Muscle layer of duodenum (tissue), 2 donors: ENCODE results near the gene NDUFC2.
"Not testable (repeated sequence)": the region's sequence is repeated elsewhere in the genome, so short reads cannot be mapped to it uniquely, and the experiment has no call there.

Experiments
- H3K27ac ChIP-seq: one replicate; pipeline ENCODE4 v1.7.0; 2013; ENCODE audit warnings: mild to moderate bottlenecking, low read length
- H3K27me3 ChIP-seq: one replicate; pipeline ENCODE4 v1.7.0; 2013; ENCODE audit warnings: low read depth, mild to moderate bottlenecking, control low read depth, low read length
- H3K36me3 ChIP-seq, 2 donors: one replicate each; pipeline ENCODE4 v1.7.0; 2013; ENCODE audit warnings: low read length in 2 of 2, control low read depth in 1 of 2, mild to moderate bottlenecking in 1 of 2; ENCODE audit not compliant: insufficient read depth in 2 of 2, control insufficient read depth in 1 of 2
- H3K4me1 ChIP-seq, 2 donors: one replicate each; pipeline ENCODE4 v1.7.0; 2013; ENCODE audit warnings: low read length in 2 of 2, mild to moderate bottlenecking in 2 of 2, control low read depth in 1 of 2, moderate library complexity in 1 of 2; ENCODE audit not compliant: insufficient read depth in 2 of 2, control insufficient read depth in 1 of 2
- H3K4me3 ChIP-seq, 2 donors: one replicate each; pipeline ENCODE4 v1.7.0; 2013; ENCODE audit warnings: low read length in 2 of 2, low read depth in 1 of 2, mild to moderate bottlenecking in 1 of 2
- H3K9me3 ChIP-seq, 2 donors: one replicate each; pipeline ENCODE4 v1.7.0; 2013; ENCODE audit warnings: low read length in 2 of 2, control low read depth in 1 of 2, mild to moderate bottlenecking in 1 of 2; ENCODE audit not compliant: control insufficient read depth in 1 of 2
- donor health status: healthy.

The NDUFC2 gene

DNA sequence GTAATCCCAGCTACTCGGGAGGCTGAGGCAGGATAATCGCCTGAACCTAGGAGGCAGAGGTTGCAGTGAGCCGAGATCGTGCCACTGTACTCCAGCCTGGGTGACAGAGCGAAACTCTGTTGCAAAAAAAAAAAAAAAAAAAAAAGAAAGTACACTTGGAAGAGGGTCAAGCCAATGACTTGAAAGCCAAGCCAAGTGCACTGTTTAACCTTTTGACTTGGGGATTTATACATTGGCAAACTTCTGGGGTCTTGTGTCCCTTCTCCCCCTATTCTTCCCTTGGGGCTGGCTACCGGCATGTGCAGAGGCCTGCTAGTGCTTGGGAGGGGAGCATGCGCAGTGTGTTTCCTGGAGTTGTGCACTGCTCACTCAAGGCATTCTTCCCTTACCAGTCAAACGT, 30.3 kb downstream of the NDUFC2 start:
- no peak overlapping the region for H3K27ac ChIP-seq
- H3K27me3 ChIP-seq: no peaks in the 10 kb centered on the region
- peaks cover 0 to 3% of the 10 kb centered on the region in 2 donors for H3K4me1 ChIP-seq
- H3K4me3 ChIP-seq: no peak overlapping the region
- no peaks in the 10 kb centered on the region for H3K9me3 ChIP-seq
- H3K36me3 ChIP-seq: no peaks in the 10 kb centered on the region

DNA sequence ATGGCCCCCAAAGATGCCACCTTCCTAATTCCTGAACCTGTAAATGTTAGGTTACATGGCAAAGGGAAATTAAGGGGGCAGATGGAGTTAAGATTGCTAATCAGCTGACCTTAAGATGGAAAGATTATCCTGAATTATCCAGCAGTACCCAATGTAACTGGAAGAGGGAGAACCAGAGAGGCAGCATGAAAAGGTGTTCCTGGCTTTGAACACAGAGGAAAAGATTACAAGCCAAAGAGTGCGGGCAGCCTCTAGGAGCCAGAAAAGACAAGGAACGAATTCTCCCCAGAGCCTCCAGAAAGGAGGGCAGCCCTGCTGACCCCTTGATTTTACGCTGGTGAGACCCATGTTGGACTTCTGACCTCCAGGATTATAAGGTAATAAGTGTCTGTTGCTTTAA, 31.1 kb downstream of the NDUFC2 start:
- Histone ChIP-seq H3K4me1 (peaks cover 0 to 3% of the 10 kb centered on the region in 2 donors), H3K4me3 (no peak overlapping the region), H3K36me3 (no peaks in the 10 kb centered on the region), H3K9me3 (no peaks in the 10 kb centered on the region), H3K27me3 (no peaks in the 10 kb centered on the region), H3K27ac (no peak overlapping the region)

DNA sequence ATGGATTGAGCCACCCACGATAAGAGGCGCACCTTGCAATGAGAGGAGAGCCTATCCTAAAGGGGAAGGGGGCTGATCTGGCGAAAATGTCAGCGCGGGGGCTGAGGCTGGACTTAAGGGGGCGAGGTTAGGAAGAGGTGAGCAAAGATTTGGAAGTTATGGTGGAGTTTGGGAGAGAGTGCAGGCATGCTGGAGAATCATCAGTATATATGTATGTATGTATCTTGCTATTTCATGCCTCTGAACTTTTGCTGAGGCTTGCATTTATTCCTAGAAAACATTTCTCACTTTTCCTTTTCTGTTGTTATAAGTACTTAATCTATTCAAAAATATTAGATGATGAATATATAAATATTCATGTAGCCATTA, 33.2 kb downstream of the NDUFC2 start:
- H3K4me1 ChIP-seq: peaks cover 0 to 3% of the 10 kb centered on the region in 2 donors
- no peak overlapping the region for H3K27ac ChIP-seq
- no peaks in the 10 kb centered on the region for H3K27me3 ChIP-seq
- H3K36me3 ChIP-seq: no peaks in the 10 kb centered on the region
- no peaks in the 10 kb centered on the region for H3K9me3 ChIP-seq
- H3K4me3 ChIP-seq: peak overlapping the region in 1 of 2 donors; percentile 66

DNA sequence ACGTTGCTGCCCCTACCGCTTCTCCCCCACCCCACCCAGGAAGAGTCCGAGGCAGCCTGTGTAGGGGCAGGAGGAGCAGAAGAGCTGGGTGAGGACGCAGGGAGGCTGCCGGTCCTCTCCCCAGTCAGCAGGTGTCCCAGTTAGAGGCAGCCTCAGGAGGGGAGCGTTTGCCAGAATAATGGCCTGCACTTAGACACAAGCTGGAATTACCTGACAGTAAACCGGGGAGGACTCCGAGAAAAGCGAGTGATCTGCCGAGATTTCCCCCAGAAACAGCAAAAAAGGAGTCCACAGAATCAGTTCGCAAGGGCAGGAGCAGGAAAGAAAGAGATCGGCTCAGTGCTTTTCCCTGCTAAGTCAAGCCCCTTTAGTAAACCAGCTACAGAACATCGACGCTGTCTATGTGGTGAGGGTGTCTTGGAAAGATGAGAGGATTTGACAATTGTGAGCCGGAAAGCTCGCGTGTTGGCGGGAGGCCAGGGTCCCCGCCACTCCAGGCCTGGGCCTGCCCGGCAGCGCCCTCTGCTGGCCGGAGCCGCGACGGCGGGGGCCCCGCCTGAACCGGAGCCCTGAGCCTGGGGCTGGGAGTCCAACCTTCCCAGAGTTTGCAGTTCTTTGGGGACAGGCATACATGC, 33.7 kb downstream of the NDUFC2 start:
- no peaks in the 10 kb centered on the region for H3K27me3 ChIP-seq
- H3K4me3 ChIP-seq: peak overlapping the region; percentile 66 to 67
- no peaks in the 10 kb centered on the region for H3K36me3 ChIP-seq
- no peaks in the 10 kb centered on the region for H3K9me3 ChIP-seq
- H3K4me1 ChIP-seq: peaks cover 0 to 3% of the 10 kb centered on the region in 2 donors
- peak overlapping the region; percentile 42 for H3K27ac ChIP-seq

DNA sequence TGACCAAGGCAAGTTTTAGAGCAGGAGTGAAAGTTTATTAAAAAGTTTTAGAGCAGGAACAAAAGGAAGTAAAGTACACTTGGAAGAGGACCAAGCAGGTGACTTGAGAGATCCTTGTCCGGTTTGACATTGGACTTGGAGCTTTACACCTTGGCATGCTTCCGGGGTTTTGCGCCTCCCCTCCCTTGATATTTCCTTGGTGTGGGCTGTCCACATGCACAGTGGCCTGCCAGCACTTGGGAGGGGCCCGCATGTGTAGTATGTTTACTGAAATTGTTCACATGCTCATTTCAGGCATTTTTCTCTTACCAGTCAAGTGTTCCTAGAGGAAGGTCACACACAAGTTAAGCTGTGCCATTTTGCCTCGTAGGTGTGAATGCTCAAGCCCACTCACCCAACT, 35.0 kb downstream of the NDUFC2 start:
- peaks cover 7 to 9% of the 10 kb centered on the region in 2 donors for H3K4me1 ChIP-seq
- no peaks in the 10 kb centered on the region for H3K9me3 ChIP-seq
- H3K27ac ChIP-seq: no peak overlapping the region
- H3K36me3 ChIP-seq: no peaks in the 10 kb centered on the region
- H3K27me3 ChIP-seq: no peaks in the 10 kb centered on the region
- H3K4me3 ChIP-seq: no peak overlapping the region

DNA sequence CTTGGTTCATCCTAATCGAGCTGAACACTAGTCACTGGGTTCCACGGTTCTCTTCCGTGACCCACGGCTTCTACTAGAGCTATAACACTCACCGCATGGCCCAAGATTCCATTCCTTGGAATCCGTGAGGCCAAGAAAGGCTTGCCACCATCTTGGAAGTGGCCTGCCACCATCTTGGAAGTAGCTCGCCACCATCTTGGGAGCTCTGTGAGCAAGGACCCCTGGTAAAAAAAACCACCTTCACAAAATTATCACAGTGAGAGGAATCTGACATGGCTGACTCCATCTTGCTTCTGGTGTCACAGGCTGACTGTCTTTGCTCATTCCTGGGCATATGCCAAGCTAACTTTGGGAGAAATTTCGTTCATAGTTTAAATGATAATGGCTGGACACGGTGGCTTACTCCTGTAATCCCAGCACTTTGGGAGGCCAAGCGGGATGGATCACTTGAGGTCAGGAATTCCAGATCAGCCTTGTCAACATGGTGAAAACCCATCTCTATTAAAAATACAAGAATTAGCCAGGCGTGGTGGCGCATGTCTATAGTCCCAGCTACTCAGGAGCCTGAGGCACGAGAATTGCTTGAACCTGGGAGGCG, 37.7 kb downstream of the NDUFC2 start:
- H3K9me3 ChIP-seq: no peaks in the 10 kb centered on the region
- H3K27me3 ChIP-seq: no peaks in the 10 kb centered on the region
- H3K4me3 ChIP-seq: no peak overlapping the region
- peaks cover 10 to 11% of the 10 kb centered on the region in 2 donors for H3K4me1 ChIP-seq
- no peaks in the 10 kb centered on the region for H3K36me3 ChIP-seq
- no peak overlapping the region for H3K27ac ChIP-seq

DNA sequence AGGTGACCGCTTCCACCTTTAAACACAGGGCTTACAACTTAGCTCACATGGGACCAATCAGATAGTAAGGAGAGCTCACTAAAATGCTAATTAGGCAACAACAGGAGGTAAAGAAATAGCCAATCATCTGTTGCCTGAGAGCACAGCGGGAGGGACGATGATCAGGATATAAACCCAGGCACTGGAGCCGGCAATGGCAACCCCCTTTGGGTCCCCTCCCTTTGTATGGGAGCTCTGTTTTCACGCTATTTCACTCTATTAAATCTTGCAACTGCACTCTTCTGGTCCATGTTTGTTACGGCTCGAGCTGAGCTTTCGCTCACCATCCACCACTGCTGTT, 38.3 kb downstream of the NDUFC2 start:
- H3K4me3 ChIP-seq, H3K36me3 ChIP-seq, H3K4me1 ChIP-seq, H3K9me3 ChIP-seq, H3K27me3 ChIP-seq, H3K27ac ChIP-seq: not testable (repeated sequence)

DNA sequence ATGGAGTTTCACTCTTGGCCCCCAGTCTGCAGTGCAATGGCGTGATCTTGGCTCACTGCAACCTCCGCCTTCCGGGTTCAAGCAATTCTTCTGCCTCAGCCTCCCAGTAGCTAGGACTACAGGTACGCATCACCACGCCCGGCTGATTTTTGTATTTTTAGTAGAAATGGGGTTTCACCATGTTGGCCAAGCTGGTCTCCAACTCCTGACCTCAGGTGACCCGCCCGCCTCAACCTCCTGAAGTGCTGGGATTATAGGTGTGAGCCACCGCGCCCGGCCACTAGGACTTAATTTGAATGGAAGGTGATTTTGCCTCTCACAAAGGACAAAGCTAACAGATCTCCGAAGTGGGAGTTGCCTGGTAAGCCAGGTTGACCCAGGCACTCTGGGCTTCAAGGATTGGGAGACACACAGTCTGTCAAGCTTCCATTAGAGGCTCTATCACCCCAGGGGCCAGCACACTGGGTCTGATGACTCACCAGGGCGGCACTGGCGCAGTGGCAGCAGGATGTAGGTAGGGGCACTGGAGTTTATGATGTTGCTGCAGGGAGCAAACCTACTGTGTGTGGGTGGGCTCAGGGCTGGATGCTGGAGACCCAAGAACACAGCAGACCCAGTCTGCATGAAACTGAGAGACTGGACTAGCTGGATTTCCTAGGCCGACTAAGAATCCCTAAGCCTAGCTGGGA, 38.8 kb downstream of the NDUFC2 start:
- Histone ChIP-seq H3K27ac (no peak overlapping the region), H3K4me3 (no peak overlapping the region), H3K36me3 (no peaks in the 10 kb centered on the region), H3K27me3 (no peaks in the 10 kb centered on the region), H3K4me1 (peaks cover 8 to 10% of the 10 kb centered on the region in 2 donors), H3K9me3 (no peaks in the 10 kb centered on the region)

DNA sequence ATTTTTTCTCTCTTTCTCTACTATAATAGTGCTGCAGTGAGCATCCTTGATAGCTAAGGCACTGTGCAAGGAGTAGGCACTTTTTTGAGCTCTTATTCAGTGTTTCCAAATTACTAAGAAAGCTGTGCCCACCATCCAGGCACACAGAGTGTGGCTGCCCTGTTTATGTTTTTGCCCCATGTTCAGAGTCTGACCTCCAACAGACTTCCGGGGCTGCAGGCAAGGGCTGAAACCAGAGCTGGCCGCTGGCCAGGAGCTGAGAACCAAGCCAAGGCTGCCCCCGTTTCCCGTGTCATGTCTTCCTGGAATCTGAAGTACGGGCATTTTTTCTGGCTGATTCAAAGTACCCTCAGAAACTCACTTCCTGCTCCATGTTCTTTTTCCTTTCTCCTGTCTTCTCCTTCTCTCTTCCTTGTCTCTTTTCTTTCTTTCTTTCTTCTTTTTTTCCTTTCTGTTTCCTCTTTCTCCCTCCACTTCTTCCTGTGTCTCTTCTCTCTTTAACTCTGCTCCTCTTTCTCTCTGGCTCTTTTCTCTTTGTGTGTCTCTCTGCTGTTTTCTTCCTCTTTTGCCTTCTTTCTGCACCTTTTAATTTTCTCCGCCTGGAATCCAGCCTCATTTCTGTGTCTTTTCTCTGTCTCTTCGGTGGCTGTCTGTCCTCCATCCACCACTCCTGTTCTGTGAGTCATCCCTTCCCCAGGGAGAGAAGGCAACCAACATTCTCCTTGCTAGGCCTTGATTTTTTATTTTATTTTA, 39.6 kb downstream of the NDUFC2 start:
- Histone ChIP-seq H3K4me3 (peak overlapping the region in 1 of 2 donors; percentile 25), H3K27ac (peak overlapping the region; percentile 81)

DNA sequence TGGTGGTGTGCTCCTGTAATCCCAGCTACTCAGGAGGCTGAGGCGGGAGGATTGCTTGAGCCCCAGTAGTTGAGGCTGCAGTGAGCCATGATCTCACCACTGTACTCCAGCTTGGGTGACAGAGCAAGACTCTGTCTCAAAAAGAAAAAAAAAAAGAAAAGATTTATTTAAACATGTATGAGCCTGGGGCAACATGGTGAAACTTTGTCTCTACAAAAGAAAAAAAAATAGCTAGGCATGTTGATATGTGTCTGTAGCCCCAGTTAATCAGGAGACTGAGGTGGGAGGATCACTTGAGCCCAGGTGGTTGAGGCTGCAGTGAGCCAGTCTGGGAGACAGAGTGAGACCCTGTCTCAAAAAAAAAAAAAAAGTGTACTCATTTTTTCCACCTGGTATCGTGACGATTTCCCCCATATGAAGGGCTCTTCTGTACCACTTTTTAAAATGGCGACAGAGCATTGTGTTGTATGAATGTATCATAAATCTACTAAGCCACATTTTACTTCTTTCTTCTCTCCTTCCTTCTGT, 40.2 kb downstream of the NDUFC2 start:
- Histone ChIP-seq H3K4me1 (peaks cover 8 to 10% of the 10 kb centered on the region in 2 donors), H3K36me3 (no peaks in the 10 kb centered on the region), H3K4me3 (no peak overlapping the region), H3K27me3 (no peaks in the 10 kb centered on the region), H3K9me3 (no peaks in the 10 kb centered on the region), H3K27ac (peak overlapping the region; percentile 81)

More for the DNA sequence above, 39.6 kb downstream of the NDUFC2 start:
- Histone ChIP-seq H3K27me3 (no peaks in the 10 kb centered on the region), H3K4me1 (peaks cover 8 to 10% of the 10 kb centered on the region in 2 donors), H3K36me3 (no peaks in the 10 kb centered on the region), H3K9me3 (no peaks in the 10 kb centered on the region)

DNA sequence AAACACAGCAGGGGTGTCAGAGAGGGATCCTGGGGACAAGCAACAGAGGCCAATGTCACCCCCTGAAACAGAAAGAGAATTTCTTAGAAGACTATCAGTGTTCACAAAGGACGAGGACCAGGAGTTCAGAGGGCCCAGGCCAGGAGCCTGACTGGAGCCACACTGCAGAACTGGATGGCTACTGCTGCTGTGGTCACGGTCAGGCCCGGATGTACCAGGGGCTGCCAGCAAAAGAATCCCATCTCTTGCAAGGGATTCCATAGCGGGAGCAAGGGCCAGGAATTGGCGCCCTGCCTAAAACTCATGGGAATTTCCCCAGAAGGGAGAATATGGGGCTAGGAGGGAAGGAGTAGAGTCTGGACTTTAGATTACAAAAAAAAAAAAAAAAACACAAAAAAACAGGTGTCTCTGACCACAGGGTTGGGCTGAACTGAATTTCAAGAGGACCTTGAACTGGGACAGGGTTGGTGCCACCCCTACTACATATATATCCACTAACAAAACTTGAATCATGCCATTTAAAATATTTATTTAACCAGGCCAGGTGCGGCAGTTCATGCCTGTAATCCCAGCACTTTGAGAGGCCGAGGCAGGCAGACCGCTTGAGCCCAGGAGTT, 40.9 kb downstream of the NDUFC2 start:
- Histone ChIP-seq H3K27ac (no peak overlapping the region), H3K36me3 (no peaks in the 10 kb centered on the region), H3K9me3 (no peaks in the 10 kb centered on the region), H3K27me3 (no peaks in the 10 kb centered on the region), H3K4me3 (no peak overlapping the region), H3K4me1 (peaks cover 8 to 10% of the 10 kb centered on the region in 2 donors)
